ENCODE data around the gene MITF. TPM values are rescaled to one million over a fixed set of nuclear protein-coding genes. Genes with fewer than 3 reads are reported as not detected.

Gene MITF
- 13.6 TPM for total RNA-seq
- 13.3 TPM for polyA plus RNA-seq

- Histone ChIP-seq H3K4me3 (ENCODE audit: low read depth, low read length) (peak within 1 kb of the TSS; percentile 92), H3K4me1 (ENCODE audit: insufficient read depth) (no peaks in the 10 kb centered on the region), H3K36me3 (ENCODE audit: insufficient read depth) (no peaks in the 10 kb centered on the region), H3K27ac (ENCODE audit: low read depth) (peak within 1 kb of the TSS; percentile 40)
- under 1% methylated on average over 81 of the region's 81 CpGs for WGBS
- peak; percentile 73 for DNase-seq (ENCODE audit: extremely low spot score)
Measured at GRCh38 chr3:69739204-69740102, at the start of gene MITF. Gene MITF (plus strand): TSS chr3:69739464. CDS start chr3:69739598, 134 bp downstream.

GRCh38 chr3:69691860-69692259 is 47.4 kb upstream of the MITF start:
- WGBS = 90% methylated on average over 4 of the region's 4 CpGs
- Histone ChIP-seq H3K36me3 (ENCODE audit: insufficient read depth) (no peaks in the 10 kb centered on the region), H3K27ac (ENCODE audit: low read depth) (no peak overlapping the region), H3K4me3 (ENCODE audit: low read depth, low read length) (no peak overlapping the region), H3K4me1 (ENCODE audit: insufficient read depth) (no peaks in the 10 kb centered on the region)
- no peak for DNase-seq (ENCODE audit: extremely low spot score)

- H3K27ac ChIP-seq (ENCODE audit: low read depth) = no peak overlapping the region
- 96% methylated on average over 2 of the region's 2 CpGs for WGBS
- H3K4me3 ChIP-seq (ENCODE audit: low read depth, low read length) = no peak overlapping the region
- no peaks in the 10 kb centered on the region for H3K36me3 ChIP-seq (ENCODE audit: insufficient read depth)
- H3K4me1 ChIP-seq (ENCODE audit: insufficient read depth) = no peaks in the 10 kb centered on the region
- no peak for DNase-seq (ENCODE audit: extremely low spot score)
Measured at GRCh38 chr3:69692761-69693160, 46.5 kb upstream of the MITF start.

- no peaks in the 10 kb centered on the region for H3K36me3 ChIP-seq (ENCODE audit: insufficient read depth)
- no peak overlapping the region for H3K27ac ChIP-seq (ENCODE audit: low read depth)
- no peak overlapping the region for H3K4me3 ChIP-seq (ENCODE audit: low read depth, low read length)
- no peak for DNase-seq (ENCODE audit: extremely low spot score)
- H3K4me1 ChIP-seq (ENCODE audit: insufficient read depth) = no peaks in the 10 kb centered on the region
- WGBS = 85% methylated on average over 2 of the region's 2 CpGs
Measured at GRCh38 chr3:69695443-69695842, 43.8 kb upstream of the MITF start.

GRCh38 chr3:69695933-69696332 is 43.3 kb upstream of the MITF start:
- Histone ChIP-seq H3K27ac (ENCODE audit: low read depth) (no peak overlapping the region), H3K4me3 (ENCODE audit: low read depth, low read length) (no peak overlapping the region), H3K4me1 (ENCODE audit: insufficient read depth) (no peaks in the 10 kb centered on the region), H3K36me3 (ENCODE audit: insufficient read depth) (no peaks in the 10 kb centered on the region)
- DNase-seq (ENCODE audit: extremely low spot score) = no peak
- 70% methylated on average over 4 of the region's 4 CpGs for WGBS

GRCh38 chr3:69696367-69696766 is 42.9 kb upstream of the MITF start:
- H3K4me3 ChIP-seq (ENCODE audit: low read depth, low read length) = no peak overlapping the region
- H3K36me3 ChIP-seq (ENCODE audit: insufficient read depth) = no peaks in the 10 kb centered on the region
- 41% methylated on average over 1 of the region's 1 CpG for WGBS
- no peak for DNase-seq (ENCODE audit: extremely low spot score)
- no peaks in the 10 kb centered on the region for H3K4me1 ChIP-seq (ENCODE audit: insufficient read depth)
- no peak overlapping the region for H3K27ac ChIP-seq (ENCODE audit: low read depth)

- no peak for DNase-seq (ENCODE audit: extremely low spot score)
- Histone ChIP-seq H3K4me3 (ENCODE audit: low read depth, low read length) (no peak overlapping the region), H3K27ac (ENCODE audit: low read depth) (no peak overlapping the region), H3K4me1 (ENCODE audit: insufficient read depth) (no peaks in the 10 kb centered on the region), H3K36me3 (ENCODE audit: insufficient read depth) (no peaks in the 10 kb centered on the region)
- 73% methylated on average over 5 of the region's 5 CpGs for WGBS
Measured at GRCh38 chr3:69697381-69697780, 41.9 kb upstream of the MITF start.

- WGBS = 94% methylated on average over 2 of the region's 2 CpGs
- no peak for DNase-seq (ENCODE audit: extremely low spot score)
- H3K4me1 ChIP-seq (ENCODE audit: insufficient read depth) = no peaks in the 10 kb centered on the region
Measured at GRCh38 chr3:69698728-69699127, 40.5 kb upstream of the MITF start.

GRCh38 chr3:69699183-69699582 is 40.1 kb upstream of the MITF start:
- no peak overlapping the region for H3K27ac ChIP-seq (ENCODE audit: low read depth)
- DNase-seq (ENCODE audit: extremely low spot score) = no peak
- no peaks in the 10 kb centered on the region for H3K36me3 ChIP-seq (ENCODE audit: insufficient read depth)
- H3K4me3 ChIP-seq (ENCODE audit: low read depth, low read length) = no peak overlapping the region
- WGBS = 98% methylated on average over 1 of the region's 1 CpG
- H3K4me1 ChIP-seq (ENCODE audit: insufficient read depth) = no peaks in the 10 kb centered on the region

More at GRCh38 chr3:69698728-69699127, 40.5 kb upstream of the MITF start:
- Histone ChIP-seq H3K4me3 (ENCODE audit: low read depth, low read length) (no peak overlapping the region), H3K36me3 (ENCODE audit: insufficient read depth) (no peaks in the 10 kb centered on the region), H3K27ac (ENCODE audit: low read depth) (no peak overlapping the region)

- Histone ChIP-seq H3K4me3 (ENCODE audit: low read depth, low read length) (no peak overlapping the region), H3K4me1 (ENCODE audit: insufficient read depth) (no peaks in the 10 kb centered on the region), H3K27ac (ENCODE audit: low read depth) (no peak overlapping the region), H3K36me3 (ENCODE audit: insufficient read depth) (no peaks in the 10 kb centered on the region)
- no peak for DNase-seq (ENCODE audit: extremely low spot score)
- WGBS = 100% methylated on average over 1 of the region's 1 CpG
Measured at GRCh38 chr3:69700949-69701348, 38.3 kb upstream of the MITF start.

GRCh38 chr3:69710153-69710977 is 28.9 kb upstream of the MITF start:
- no peak overlapping the region for H3K27ac ChIP-seq (ENCODE audit: low read depth)
- no peak for DNase-seq (ENCODE audit: extremely low spot score)
- H3K4me3 ChIP-seq (ENCODE audit: low read depth, low read length) = no peak overlapping the region
- no peaks in the 10 kb centered on the region for H3K4me1 ChIP-seq (ENCODE audit: insufficient read depth)
- no peaks in the 10 kb centered on the region for H3K36me3 ChIP-seq (ENCODE audit: insufficient read depth)
- 71% methylated on average over 4 of the region's 4 CpGs for WGBS

GRCh38 chr3:69712269-69712668 is 27.0 kb upstream of the MITF start:
- no peak overlapping the region for H3K4me3 ChIP-seq (ENCODE audit: low read depth, low read length)
- no peak overlapping the region for H3K27ac ChIP-seq (ENCODE audit: low read depth)
- H3K4me1 ChIP-seq (ENCODE audit: insufficient read depth) = no peaks in the 10 kb centered on the region
- WGBS = 85% methylated on average over 5 of the region's 5 CpGs
- no peak for DNase-seq (ENCODE audit: extremely low spot score)
- H3K36me3 ChIP-seq (ENCODE audit: insufficient read depth) = no peaks in the 10 kb centered on the region

- Histone ChIP-seq H3K36me3 (ENCODE audit: insufficient read depth) (no peaks in the 10 kb centered on the region), H3K4me1 (ENCODE audit: insufficient read depth) (no peaks in the 10 kb centered on the region), H3K4me3 (ENCODE audit: low read depth, low read length) (no peak overlapping the region), H3K27ac (ENCODE audit: low read depth) (no peak overlapping the region)
- 77% methylated on average over 4 of the region's 4 CpGs for WGBS
- DNase-seq (ENCODE audit: extremely low spot score) = no peak
Measured at GRCh38 chr3:69712933-69713332, 26.3 kb upstream of the MITF start.

- no peak for DNase-seq (ENCODE audit: extremely low spot score)
- 94% methylated on average over 1 of the region's 1 CpG for WGBS
- Histone ChIP-seq H3K4me3 (ENCODE audit: low read depth, low read length) (no peak overlapping the region), H3K4me1 (ENCODE audit: insufficient read depth) (no peaks in the 10 kb centered on the region), H3K36me3 (ENCODE audit: insufficient read depth) (no peaks in the 10 kb centered on the region), H3K27ac (ENCODE audit: low read depth) (no peak overlapping the region)
Measured at GRCh38 chr3:69715204-69715603, 24.1 kb upstream of the MITF start.
